GM12878 (cell line): ENCODE data around the gene STPG3. TPM values are rescaled to one million over a fixed set of nuclear protein-coding genes. Genes with fewer than 3 reads are reported as not detected.
A peak's percentile ranks its signal among the peaks of the same experiment; 100 is the strongest.

Source experiments
- ATAC-seq: fragments of 200-7000 bp; cut with Tn5 transposase; 3 replicates; pipeline ENCODE4 v1.9.1; 2020; ENCODE audit warnings: mild to moderate bottlenecking, moderate library complexity
- BruUV-seq: library from RNA; stranded (reverse); fragments of 400-500 nt; replicated peaks from 2 replicates; lab custom pipeline; 2021; lab: Mats Ljungman, UMichigan
- CTCF ChIA-PET: fragments of 300-600 bp; sonication (Branson Sonifier 250); formaldehyde crosslinking; extraction: SDS; loops from one replicate; lab custom pipeline; 2021; ENCODE audit warnings: inconsistent platforms; lab: Yijun Ruan, JAX
- POLR2A ChIA-PET: fragments of 350-600 bp; formaldehyde crosslinking; extraction: SDS; loops from one replicate; lab custom pipeline; 2021; ENCODE audit warnings: inconsistent platforms; lab: Charles Lee
- RAD21 ChIA-PET: fragments of 300-600 bp; sonication (Branson Sonifier 250); formaldehyde crosslinking; loops from one replicate; lab custom pipeline; 2023; ENCODE audit warnings: antibody characterized with exemption; ENCODE audit not compliant: unreplicated experiment; lab: Charles Lee
- SMC1A ChIA-PET: fragments of 300-600 bp; sonication (Branson Sonifier 250); formaldehyde crosslinking; loops from one replicate; lab custom pipeline; 2023; ENCODE audit not compliant: unreplicated experiment, uncharacterized antibody; lab: Charles Lee
- DNase-seq: peaks from one replicate; pipeline ENCODE4 v3.0.0-alpha.2; 2011; ENCODE audit warnings: low read depth, low spot score
- FAIRE-seq: peaks from 3 replicates; lab custom pipeline; 2011; peaks lifted over from hg19 to GRCh38; lab: Jason Lieb, UNC
- H2AFZ ChIP-seq: 2 replicates; pipeline ENCODE4 v1.6.0; 2011; ENCODE audit warnings: low read depth, low read length, control low read depth; ENCODE audit not compliant: control insufficient read depth
- H3K27ac ChIP-seq: 2 replicates; pipeline ENCODE4 v1.5.1; 2011; ENCODE audit warnings: control low read depth; ENCODE audit not compliant: control insufficient read depth, insufficient read depth
- H3K27me3 ChIP-seq, 2 experiments: replicated peaks in 1 of 2; 2 replicates each; pipeline versions ENCODE4 v1.6.0 to v1.6.1; 2011; ENCODE audit warnings: low read length in 1 of 2; ENCODE audit not compliant: control insufficient read depth in 2 of 2, insufficient read depth in 2 of 2
- H3K36me3 ChIP-seq, 2 experiments: 2 replicates each; pipeline ENCODE4 v1.5.1; 2011; ENCODE audit warnings: low read length in 1 of 2; ENCODE audit not compliant: control insufficient read depth in 2 of 2, insufficient read depth in 2 of 2
- H3K4me1 ChIP-seq: 2 replicates; pipeline ENCODE4 v1.6.1; 2011; ENCODE audit warnings: mild to moderate bottlenecking, low read length, moderate library complexity, mixed read lengths; ENCODE audit not compliant: control insufficient read depth, insufficient read depth
- H3K4me2 ChIP-seq: 2 replicates; pipeline ENCODE4 v1.6.0; 2011; ENCODE audit warnings: control low read depth; ENCODE audit not compliant: control insufficient read depth, insufficient read depth
- H3K4me3 ChIP-seq: fragments of 200-600 bp; sonication (generic); 2 replicates; pipeline ENCODE4 v1.5.1; 2016
- H3K79me2 ChIP-seq: 2 replicates; pipeline ENCODE4 v1.6.0; 2011; ENCODE audit warnings: low read length; ENCODE audit not compliant: control insufficient read depth, insufficient read depth
- H3K9ac ChIP-seq: 2 replicates; pipeline ENCODE4 v1.8.0; 2011; ENCODE audit warnings: low read length, control low read depth, mixed read lengths; ENCODE audit not compliant: control insufficient read depth, insufficient read depth
- H3K9me3 ChIP-seq: replicated peaks from 3 replicates; pipeline ENCODE4 v1.5.1; 2011; ENCODE audit warnings: mild to moderate bottlenecking, low read length; ENCODE audit not compliant: control insufficient read depth, insufficient read depth
- H4K20me1 ChIP-seq: 2 replicates; pipeline ENCODE4 v1.6.0; 2011; ENCODE audit not compliant: control insufficient read depth, insufficient read depth
- E2F8 ChIP-seq: fragments of 450-650 bp; IDR thresholded peaks from 2 replicates; pipeline ENCODE4 v1.6.1; 2018; ENCODE audit warnings: mild to moderate bottlenecking, low read depth, moderate library complexity; ENCODE audit not compliant: partially characterized antibody
- POLR2A ChIP-seq: IDR thresholded peaks from 2 replicates; pipeline ENCODE4 v1.6.1; 2011; ENCODE audit warnings: low read depth, mild to moderate bottlenecking, low read length
- RAD51 ChIP-seq: fragments of 450-650 bp; IDR thresholded peaks from 2 replicates; pipeline ENCODE4 v1.6.1; 2016; ENCODE audit warnings: moderate library complexity, mild to moderate bottlenecking, inconsistent platforms
- USF1 ChIP-seq: IDR thresholded peaks from 2 replicates; pipeline ENCODE4 v1.6.1; 2011; ENCODE audit warnings: borderline replicate concordance, low read depth, mild to moderate bottlenecking, moderate library complexity, mixed read lengths, low read length; ENCODE audit not compliant: insufficient read depth; ENCODE audit errors: extremely low read length
- WGBS: methylation state at CpG from one replicate; pipeline ENCODE4 v1.1.6; 2016; ENCODE audit warnings: low lambda C conversion rate; ENCODE audit not compliant: insufficient replicate concordance, insufficient coverage; ENCODE audit errors: missing lambda C conversion rate; 5-methylcytosine and 5-hydroxymethylcytosine counted together
- in situ Hi-C: fragments of 300-500 bp; cut with MboI; formaldehyde crosslinking; loops from 9 replicates; pipeline ENCODE4 v1.14.3; 2018; ENCODE audit warnings: mixed read lengths
- intact Hi-C: fragments of 100-400 bp; cut with micrococcal nuclease; formaldehyde crosslinking; loops from one replicate; pipeline ENCODE4 v1.14.2; 2022; ENCODE audit not compliant: unreplicated experiment
- polyA plus RNA-seq, 11 experiments: library from polyadenylated mRNA; depleted of rRNA in 4 of 11; unstranded in 6 of 11; stranded (reverse) in 5 of 11; fragments of >200 nt; fragmentation: Nextera tagmentation in 4 of 11; fragmentation: Illumina TruSeq in 1 of 11; extraction: Ambion mirVana in 4 of 11; extraction: Trizol in 1 of 11; gene quantifications; 1 replicate in 1 of 11; 2 replicates in 10 of 11; pipeline versions ENCODE4 v1.2.1 to v1.2.3, GENCODE V29; 2011 to 2016; ENCODE audit warnings: inconsistent platforms in 2 of 11, missing spikeins in 2 of 11, low read depth in 1 of 11
- total RNA-seq, 4 experiments: library from RNA; depleted of rRNA in 3 of 4; stranded (reverse); fragments of >200 nt in 3 of 4; fragmentation: Illumina TruSeq in 1 of 4; extraction: Trizol in 1 of 4; gene quantifications; 2 replicates each; pipeline versions ENCODE4 v1.2.1 to v1.2.3, GENCODE V29; 2013 to 2021

STPG3 gene
- total and polyA plus RNA-seq, 10 of the 15 experiments (the other 5 are each of a cell fraction or from before 2014, with no cell fraction given), result not detected

DNA sequence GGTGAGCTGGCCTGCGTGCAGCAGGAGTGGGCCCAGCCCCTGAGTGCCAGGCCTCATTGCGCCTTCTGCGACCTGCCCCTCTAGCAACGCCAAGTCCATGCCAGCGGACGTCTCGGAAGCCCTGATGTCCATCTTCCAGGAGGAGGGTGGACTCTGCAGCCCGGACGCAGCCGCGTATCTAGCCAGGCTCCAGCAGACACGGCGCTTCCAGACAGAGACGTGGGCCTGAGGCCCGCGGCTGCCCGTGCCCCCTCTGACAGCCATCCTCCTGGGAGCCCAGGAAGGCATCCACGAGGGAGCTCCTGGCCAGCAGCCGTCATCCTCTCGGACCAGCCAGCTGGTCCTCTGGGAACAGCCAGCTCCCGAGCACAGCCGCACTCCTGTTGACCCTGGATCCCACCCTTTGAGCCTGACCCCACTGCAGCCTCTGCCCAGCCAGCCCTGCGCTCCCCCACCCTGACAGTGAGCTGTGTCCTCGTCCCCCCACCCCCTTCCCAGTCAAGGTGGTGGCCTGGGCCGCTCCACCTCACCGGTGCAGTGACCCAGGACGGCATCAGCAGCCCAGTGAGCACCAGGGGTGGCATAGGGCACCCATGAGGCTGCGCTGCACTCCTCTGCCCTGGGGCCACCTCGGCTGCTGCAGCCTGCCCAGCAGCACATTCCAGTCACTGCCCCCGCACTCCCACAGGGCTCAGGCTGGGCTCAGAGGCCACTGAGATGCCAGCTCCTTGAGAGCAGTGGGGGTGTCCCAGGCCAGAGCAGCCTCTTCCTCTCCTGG lies 34.7 kb upstream of the STPG3 start:
- H3K4me3 ChIP-seq, result no peak overlapping the region
- DNase-seq (no peak), ATAC-seq (no peak), FAIRE-seq (no peak)
- H3K79me2 ChIP-seq, result no peaks in the 10 kb centered on the region
- H3K4me1 ChIP-seq, result no peaks in the 10 kb centered on the region
- intact Hi-C loops, result no loop called here
- ChIA-PET CTCF (no interaction called here), POLR2A (no interaction called here), RAD21 (no interaction called here), SMC1A (no interaction called here)
- no peak overlapping the region for H3K4me2 ChIP-seq
- H3K27me3 ChIP-seq, result no peaks in the 10 kb centered on the region
- no peak overlapping the region for H2AFZ ChIP-seq
- no peaks in the 10 kb centered on the region for H3K9me3 ChIP-seq
- 94% methylated on average over 23 of the region's 30 CpGs for WGBS
- no peak overlapping the region for H3K27ac ChIP-seq
- no TSS peak for BruUV-seq
- in situ Hi-C loops, result no loop called here
- no peak overlapping the region for H3K9ac ChIP-seq
- H4K20me1 ChIP-seq, result no peaks in the 10 kb centered on the region
- peaks cover 0 to 2% of the 10 kb centered on the region in 2 experiments; a peak in 2 of 4 replicates for H3K36me3 ChIP-seq
- TF ChIP-seq RAD51 (no peak), USF1 (no peak), E2F8 (no peak), POLR2A (0 out of 2 replicates have a peak, but pooled peaks have one; percentile 3)
